LNCAP (cell line): Measurements from ENCODE around the gene ACOT6.

ENCODE experiments used
- TF ChIP-seq, protein P1 (sequence below): fragments of 450-650 bp; IDR thresholded peaks from 2 replicates; pipeline ENCODE4 v1.5.1; 2017; ENCODE audit warnings: mild to moderate bottlenecking

The ACOT6 gene

DNA sequence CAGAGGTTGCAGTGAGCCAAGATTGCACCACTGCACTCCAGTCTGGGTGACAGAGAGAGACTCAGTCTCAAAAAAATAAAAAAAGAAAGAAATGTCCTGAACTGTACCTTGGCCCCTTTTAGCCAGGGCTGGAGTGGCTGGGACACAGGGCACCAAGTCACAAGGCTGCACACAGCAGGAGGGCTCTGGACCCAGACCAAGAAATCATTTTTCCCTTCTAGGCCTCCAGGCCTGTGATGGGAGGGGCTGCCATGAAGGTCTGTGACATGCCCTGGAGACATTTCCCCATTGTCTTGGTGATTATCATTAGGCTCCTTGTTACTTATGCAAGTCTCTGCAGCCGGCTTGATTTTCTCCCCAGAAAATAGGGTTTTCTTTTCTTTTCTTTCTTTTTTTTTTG is 5.1 kb upstream of the ACOT6 start:
- TF ChIP-seq, protein P1, sequence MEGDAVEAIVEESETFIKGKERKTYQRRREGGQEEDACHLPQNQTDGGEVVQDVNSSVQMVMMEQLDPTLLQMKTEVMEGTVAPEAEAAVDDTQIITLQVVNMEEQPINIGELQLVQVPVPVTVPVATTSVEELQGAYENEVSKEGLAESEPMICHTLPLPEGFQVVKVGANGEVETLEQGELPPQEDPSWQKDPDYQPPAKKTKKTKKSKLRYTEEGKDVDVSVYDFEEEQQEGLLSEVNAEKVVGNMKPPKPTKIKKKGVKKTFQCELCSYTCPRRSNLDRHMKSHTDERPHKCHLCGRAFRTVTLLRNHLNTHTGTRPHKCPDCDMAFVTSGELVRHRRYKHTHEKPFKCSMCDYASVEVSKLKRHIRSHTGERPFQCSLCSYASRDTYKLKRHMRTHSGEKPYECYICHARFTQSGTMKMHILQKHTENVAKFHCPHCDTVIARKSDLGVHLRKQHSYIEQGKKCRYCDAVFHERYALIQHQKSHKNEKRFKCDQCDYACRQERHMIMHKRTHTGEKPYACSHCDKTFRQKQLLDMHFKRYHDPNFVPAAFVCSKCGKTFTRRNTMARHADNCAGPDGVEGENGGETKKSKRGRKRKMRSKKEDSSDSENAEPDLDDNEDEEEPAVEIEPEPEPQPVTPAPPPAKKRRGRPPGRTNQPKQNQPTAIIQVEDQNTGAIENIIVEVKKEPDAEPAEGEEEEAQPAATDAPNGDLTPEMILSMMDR: no peak

DNA sequence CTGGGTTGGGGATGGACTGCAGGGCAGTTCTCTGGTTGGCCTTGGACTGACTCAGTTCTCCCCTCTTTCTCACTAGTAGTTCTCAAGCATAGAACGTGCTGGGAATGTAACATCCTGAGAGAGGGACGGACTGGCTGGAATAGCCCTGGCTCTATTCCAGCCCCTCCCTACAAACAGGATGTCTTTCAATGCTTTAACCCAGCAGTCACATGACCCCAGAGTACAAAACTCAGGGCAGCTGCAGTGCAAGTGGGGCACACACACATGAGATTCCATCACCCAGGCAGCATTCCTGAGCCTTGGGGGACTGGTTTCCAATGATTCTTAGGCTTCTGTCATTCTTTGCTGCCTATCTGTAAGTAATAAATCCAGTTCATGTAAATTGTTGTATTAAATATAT is 1.6 kb upstream of the ACOT6 start:
- TF ChIP-seq, protein P1: no peak

DNA sequence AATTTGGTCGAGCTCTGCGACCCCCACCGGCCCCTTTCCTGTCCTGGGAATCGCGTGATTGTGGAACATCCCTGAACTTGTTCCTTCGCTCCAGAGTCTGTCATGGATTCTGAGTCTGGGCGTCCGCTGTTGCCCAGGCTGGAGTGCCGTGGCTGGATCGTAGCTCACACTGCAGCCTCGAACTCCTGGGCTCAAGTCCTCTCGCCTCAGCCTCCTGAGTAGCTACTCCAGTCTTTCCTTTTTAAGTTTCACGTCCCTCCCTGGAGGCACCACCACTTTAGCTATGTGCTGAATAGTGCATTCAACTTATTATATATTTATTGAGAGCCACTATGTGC is 698 bp downstream of the ACOT6 start:
- TF ChIP-seq, protein P1: no peak

DNA sequence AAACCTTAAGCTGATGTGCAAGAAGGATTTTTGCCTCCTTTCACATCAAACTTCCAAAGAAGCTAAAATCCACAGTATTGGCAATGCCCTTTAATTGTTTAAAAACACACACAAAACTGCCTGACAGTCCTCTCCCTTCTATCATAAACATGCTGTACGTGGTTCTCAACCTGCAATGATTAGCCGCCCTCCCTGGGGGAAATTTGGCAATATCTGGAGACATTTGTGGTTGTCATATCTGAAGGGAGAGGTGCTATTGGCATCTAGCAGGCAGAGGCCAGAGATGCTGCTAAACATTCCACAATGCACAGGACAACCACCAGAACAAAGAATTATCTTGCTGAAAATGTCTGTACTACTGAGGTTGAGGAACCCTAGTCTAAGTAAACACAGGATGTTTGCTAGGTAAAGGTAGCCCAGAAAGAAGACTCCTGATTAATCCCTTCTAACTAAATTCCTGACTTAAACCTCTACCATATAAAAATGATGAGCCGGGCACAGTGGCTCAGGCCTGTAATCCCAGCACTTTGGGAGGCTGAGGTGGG is 1.2 kb downstream of the ACOT6 start:
- TF ChIP-seq, protein P1: no peak

DNA sequence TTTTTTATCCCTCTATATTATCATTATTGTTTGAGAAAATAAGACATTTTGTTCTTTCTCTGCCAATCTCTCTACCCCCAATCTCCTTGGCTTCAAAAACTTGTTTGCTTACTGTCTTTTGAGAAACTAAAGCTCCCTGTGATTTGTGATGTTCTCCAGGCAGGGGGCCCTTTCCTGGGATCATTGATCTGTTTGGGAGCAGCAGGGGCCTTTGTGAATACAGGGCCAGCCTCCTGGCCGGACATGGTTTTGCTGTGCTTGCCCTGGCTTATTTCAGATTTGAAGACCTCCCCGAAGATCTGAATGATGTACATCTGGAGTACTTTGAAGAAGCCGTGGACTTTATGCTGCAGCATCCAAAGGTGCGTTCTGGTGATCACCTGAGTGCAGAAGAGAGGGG is 4.5 kb downstream of the ACOT6 start:
- TF ChIP-seq, protein P1: no peak

DNA sequence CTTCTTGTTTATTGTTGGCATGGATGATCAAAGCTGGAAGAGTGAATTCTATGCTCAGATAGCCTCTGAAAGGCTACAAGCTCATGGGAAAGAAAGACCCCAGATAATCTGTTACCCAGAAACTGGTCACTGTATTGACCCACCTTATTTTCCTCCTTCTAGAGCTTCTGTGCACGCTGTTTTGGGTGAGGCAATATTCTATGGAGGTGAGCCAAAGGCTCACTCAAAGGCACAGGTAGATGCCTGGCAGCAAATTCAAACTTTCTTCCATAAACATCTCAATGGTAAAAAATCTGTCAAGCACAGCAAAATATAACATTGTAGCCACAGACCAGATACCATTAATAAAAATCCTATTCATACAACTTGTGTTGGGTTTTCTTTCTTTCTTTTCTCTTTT is 7.2 kb downstream of the ACOT6 start:
- TF ChIP-seq, protein P1: no peak

DNA sequence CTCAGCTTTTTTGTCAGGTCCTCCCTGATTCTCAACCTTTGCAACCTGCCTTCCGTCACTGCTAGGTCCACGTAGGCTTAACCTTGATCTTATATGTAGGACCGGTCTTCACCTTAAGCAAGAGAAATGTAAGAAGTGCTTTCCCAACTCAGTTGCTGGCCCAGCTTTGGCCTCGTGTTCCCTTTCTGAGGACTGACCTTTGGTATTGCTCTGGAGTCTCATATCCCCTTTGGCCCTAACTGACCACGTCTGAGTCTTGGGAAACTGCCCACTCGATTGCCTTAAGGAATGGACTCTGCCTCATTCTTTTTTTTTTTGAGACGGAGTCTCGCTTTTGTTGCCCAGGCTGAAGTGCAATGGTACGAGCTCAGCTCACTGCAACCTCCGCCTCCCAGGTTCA is 8.0 kb downstream of the ACOT6 start:
- TF ChIP-seq, protein P1: no peak

DNA sequence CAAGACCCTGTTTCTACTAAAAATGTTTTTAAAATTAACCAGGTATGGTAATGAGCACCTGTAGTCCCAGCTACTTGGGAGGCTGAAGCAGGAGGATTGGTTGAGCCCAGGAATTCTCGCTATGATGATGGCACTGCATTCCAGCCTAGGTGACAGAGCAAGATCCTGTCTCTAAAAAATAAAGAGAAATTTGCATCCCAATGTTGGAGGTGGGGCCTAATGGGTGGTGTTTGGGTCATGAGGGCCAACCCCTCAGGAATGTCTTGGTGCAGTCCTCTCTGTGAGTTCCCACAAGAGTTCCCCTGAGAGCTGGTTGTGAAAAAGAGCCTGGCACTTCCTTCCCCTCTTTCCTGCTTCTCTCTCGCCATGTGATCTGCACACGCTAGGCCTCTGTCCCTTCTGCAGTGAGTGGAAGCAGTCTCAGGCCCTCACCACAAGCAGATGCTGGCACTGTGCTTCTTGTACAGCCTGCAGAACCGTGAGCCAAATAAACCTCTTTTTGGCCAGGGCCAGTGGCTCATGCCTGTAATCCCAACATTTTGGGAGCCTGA is 11.3 kb downstream of the ACOT6 start:
- TF ChIP-seq, protein P1: no peak
